HEK293 (cell line): Measurements from ENCODE around the gene GALNT13.

Experiments
- CTCF ChIA-PET: fragments of 350-600 bp; formaldehyde crosslinking; extraction: SDS; loops from one replicate; lab custom pipeline; 2021; ENCODE audit warnings: antibody characterized with exemption; lab: Yijun Ruan, JAX
- POLR2A ChIA-PET: fragments of 300-600 bp; formaldehyde crosslinking; extraction: SDS; loops from one replicate; lab custom pipeline; 2020; ENCODE audit warnings: antibody characterized with exemption, inconsistent platforms; lab: Yijun Ruan, JAX
- H3K27ac ChIP-seq: fragments of 200-500 bp; sonication (Bioruptor generic); 2 replicates; pipeline ENCODE4 v1.5.1; 2014; ENCODE audit warnings: low read depth, low read length, control low read depth, inconsistent platforms; ENCODE audit errors: extremely low read depth
- H3K36me3 ChIP-seq, 2 experiments: fragments of 200-500 bp in 1 of 2; sonication (Bioruptor generic) in 1 of 2; 1 replicate in 1 of 2; 2 replicates in 1 of 2; pipeline ENCODE4 v1.5.1; 2014 to 2017; ENCODE audit warnings: inconsistent platforms in 2 of 2, low read length in 2 of 2; ENCODE audit not compliant: control insufficient read depth in 2 of 2, insufficient read depth in 1 of 2
- H3K4me1 ChIP-seq: fragments of 200-500 bp; sonication (Bioruptor generic); 2 replicates; pipeline ENCODE4 v1.5.1; 2014; ENCODE audit warnings: mild to moderate bottlenecking, low read length, inconsistent platforms; ENCODE audit not compliant: control insufficient read depth, insufficient read depth
- H3K4me3 ChIP-seq: 2 replicates; pipeline ENCODE4 v1.5.1; 2011; ENCODE audit warnings: low read depth, mild to moderate bottlenecking, control low read depth, low read length, moderate library complexity
- H3K9me3 ChIP-seq: fragments of 200-500 bp; sonication (Bioruptor generic); 2 replicates; pipeline ENCODE4 v1.5.1; 2014; ENCODE audit warnings: low read depth, low read length, inconsistent platforms; ENCODE audit not compliant: control insufficient read depth, insufficient read depth
- GLIS2 ChIP-seq: fragments of 450-650 bp; formaldehyde crosslinking; IDR thresholded peaks from 2 replicates; pipeline ENCODE4 v1.5.1; 2016; ENCODE audit warnings: missing biosample characterization, missing genetic modification characterization
- PRDM10 ChIP-seq: fragments of 450-650 bp; formaldehyde crosslinking; IDR thresholded peaks from 2 replicates; pipeline ENCODE4 v1.5.1; 2016; ENCODE audit warnings: missing biosample characterization, missing genetic modification characterization
- ZBTB6 ChIP-seq: fragments of 450-650 bp; formaldehyde crosslinking; IDR thresholded peaks from 2 replicates; pipeline ENCODE4 v1.5.1; 2017; ENCODE audit warnings: missing biosample characterization, missing genetic modification characterization
- ZBTB7A ChIP-seq: fragments of 450-650 bp; formaldehyde crosslinking; IDR thresholded peaks from 2 replicates; pipeline ENCODE4 v1.5.1; 2016; ENCODE audit warnings: low read depth, missing biosample characterization, missing genetic modification characterization
- ZEB2 ChIP-seq: fragments of 450-650 bp; formaldehyde crosslinking; IDR thresholded peaks from 2 replicates; pipeline ENCODE4 v1.5.1; 2016; ENCODE audit warnings: missing biosample characterization, missing genetic modification characterization
- ZNF114 ChIP-seq: fragments of 450-650 bp; formaldehyde crosslinking; IDR thresholded peaks from 2 replicates; pipeline ENCODE4 v1.5.0; 2017; ENCODE audit warnings: missing biosample characterization, missing genetic modification characterization
- ZNF202 ChIP-seq: fragments of 450-650 bp; formaldehyde crosslinking; IDR thresholded peaks from 2 replicates; pipeline ENCODE4 v1.5.1; 2016; ENCODE audit warnings: missing biosample characterization, missing genetic modification characterization, borderline replicate concordance
- ZNF274 ChIP-seq, 2 experiments: fragments of 200-500 bp in 1 of 2; fragments of 450-650 bp in 1 of 2; sonication (Bioruptor generic) in 1 of 2; formaldehyde crosslinking in 1 of 2; IDR thresholded peaks; 2 replicates each; pipeline versions ENCODE4 v1.5.1 to v1.6.1; 2014 to 2016; ENCODE audit warnings: borderline replicate concordance in 1 of 2, inconsistent platforms in 1 of 2, low read length in 1 of 2, missing biosample characterization in 1 of 2, missing genetic modification characterization in 1 of 2
- ZNF37A ChIP-seq: fragments of 450-650 bp; IDR thresholded peaks from 2 replicates; pipeline ENCODE4 v1.5.1; 2018; ENCODE audit warnings: missing biosample characterization, missing genetic modification characterization
- ZNF394 ChIP-seq: fragments of 450-650 bp; formaldehyde crosslinking; IDR thresholded peaks from 2 replicates; pipeline ENCODE4 v1.5.1; 2016; ENCODE audit warnings: missing biosample characterization, missing genetic modification characterization, mild to moderate bottlenecking, moderate library complexity, borderline replicate concordance
- ZNF426 ChIP-seq: fragments of 450-650 bp; formaldehyde crosslinking; IDR thresholded peaks from 2 replicates; pipeline ENCODE4 v1.5.1; 2017; ENCODE audit warnings: missing biosample characterization, missing genetic modification characterization, mild to moderate bottlenecking, inconsistent platforms, moderate library complexity
- ZNF510 ChIP-seq: fragments of 450-650 bp; formaldehyde crosslinking; IDR thresholded peaks from 2 replicates; pipeline ENCODE4 v1.5.1; 2018; ENCODE audit warnings: mild to moderate bottlenecking, missing genetic modification characterization, missing biosample characterization; ENCODE audit not compliant: insufficient replicate concordance
- ZNF548 ChIP-seq: fragments of 450-650 bp; formaldehyde crosslinking; IDR thresholded peaks from 2 replicates; pipeline ENCODE4 v1.5.1; 2016; ENCODE audit warnings: missing biosample characterization, missing genetic modification characterization
- ZNF585B ChIP-seq: fragments of 450-650 bp; formaldehyde crosslinking; IDR thresholded peaks from 2 replicates; pipeline ENCODE4 v1.5.1; 2016; ENCODE audit warnings: missing biosample characterization, missing genetic modification characterization
- ZSCAN18 ChIP-seq: fragments of 450-650 bp; formaldehyde crosslinking; IDR thresholded peaks from 2 replicates; pipeline ENCODE4 v1.5.1; 2016; ENCODE audit warnings: missing biosample characterization, missing genetic modification characterization
- TF ChIP-seq, protein P1 (sequence below): fragments of 450-650 bp; formaldehyde crosslinking; conservative IDR thresholded peaks from 2 replicates; pipeline ENCODE4 v1.5.1; 2016; ENCODE audit warnings: low read depth, missing biosample characterization, missing genetic modification characterization
- TF ChIP-seq, protein P2 (sequence below): fragments of 450-650 bp; formaldehyde crosslinking; IDR thresholded peaks from 2 replicates; pipeline ENCODE4; 2016; ENCODE audit warnings: missing biosample characterization, missing genetic modification characterization

GALNT13 gene

GRCh38 chr2:154125891-154126290 lies 254.2 kb downstream of the GALNT13 start:
- Histone ChIP-seq H3K27ac (no peak overlapping the region), H3K9me3 (no peaks in the 10 kb centered on the region), H3K4me3 (no peak overlapping the region), H3K4me1 (no peaks in the 10 kb centered on the region), H3K36me3 (no peaks in the 10 kb centered on the region)
- TF ChIP-seq ZNF202: no peak
- TF ChIP-seq ZNF114 (tag by site-specific recombination): no peak
- no peak for TF ChIP-seq ZNF274 (IDR thresholded peaks at IDR 0.05; ENCODE audit: low read length)
- no peak for TF ChIP-seq ZNF274 (tag by site-specific recombination; IDR thresholded peaks at IDR 0.05; ENCODE audit: borderline replicate concordance)
- TF ChIP-seq ZNF510 (tag by site-specific recombination): no peak
- ChIA-PET CTCF (no interaction called here), POLR2A (no interaction called here)

DNA sequence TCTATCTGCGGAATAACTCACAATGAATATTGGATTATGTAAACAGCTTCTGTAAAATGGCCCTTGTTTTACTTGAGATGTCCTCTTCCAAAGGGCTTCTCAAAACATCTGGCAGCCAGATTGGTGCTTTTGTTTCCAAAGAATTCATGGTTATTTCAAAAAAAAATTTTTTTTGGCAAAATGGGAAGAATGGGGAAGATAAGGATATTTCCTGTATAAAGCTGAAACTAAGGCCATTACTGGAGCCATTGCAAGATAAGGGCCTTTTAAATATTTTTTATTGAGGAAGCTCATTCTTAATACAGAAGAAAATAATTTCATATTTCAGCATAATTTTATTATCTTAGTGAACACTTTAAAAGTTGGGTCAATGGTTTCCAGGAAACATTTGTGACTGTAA lies 259.1 kb downstream of the GALNT13 start:
- POLR2A ChIA-PET: no interaction called here
- TF ChIP-seq ZNF585B (tag by site-specific recombination) (no peak), ZEB2 (tag by site-specific recombination) (no peak), ZBTB7A (tag by site-specific recombination) (no peak), GLIS2 (tag by site-specific recombination) (no peak), ZNF394 (no peak), ZNF37A (no peak), ZBTB6 (tag by site-specific recombination) (no peak), ZNF426 (tag by site-specific recombination) (no peak), ZNF274 (IDR thresholded peaks at IDR 0.05; ENCODE audit: low read length) (no peak), ZNF274 (tag by site-specific recombination; IDR thresholded peaks at IDR 0.05; ENCODE audit: borderline replicate concordance) (no peak), ZNF510 (tag by site-specific recombination) (no peak), ZSCAN18 (tag by site-specific recombination) (no peak), PRDM10 (tag by site-specific recombination) (no peak), ZNF548 (tag by site-specific recombination) (no peak)
- TF ChIP-seq, protein P1, sequence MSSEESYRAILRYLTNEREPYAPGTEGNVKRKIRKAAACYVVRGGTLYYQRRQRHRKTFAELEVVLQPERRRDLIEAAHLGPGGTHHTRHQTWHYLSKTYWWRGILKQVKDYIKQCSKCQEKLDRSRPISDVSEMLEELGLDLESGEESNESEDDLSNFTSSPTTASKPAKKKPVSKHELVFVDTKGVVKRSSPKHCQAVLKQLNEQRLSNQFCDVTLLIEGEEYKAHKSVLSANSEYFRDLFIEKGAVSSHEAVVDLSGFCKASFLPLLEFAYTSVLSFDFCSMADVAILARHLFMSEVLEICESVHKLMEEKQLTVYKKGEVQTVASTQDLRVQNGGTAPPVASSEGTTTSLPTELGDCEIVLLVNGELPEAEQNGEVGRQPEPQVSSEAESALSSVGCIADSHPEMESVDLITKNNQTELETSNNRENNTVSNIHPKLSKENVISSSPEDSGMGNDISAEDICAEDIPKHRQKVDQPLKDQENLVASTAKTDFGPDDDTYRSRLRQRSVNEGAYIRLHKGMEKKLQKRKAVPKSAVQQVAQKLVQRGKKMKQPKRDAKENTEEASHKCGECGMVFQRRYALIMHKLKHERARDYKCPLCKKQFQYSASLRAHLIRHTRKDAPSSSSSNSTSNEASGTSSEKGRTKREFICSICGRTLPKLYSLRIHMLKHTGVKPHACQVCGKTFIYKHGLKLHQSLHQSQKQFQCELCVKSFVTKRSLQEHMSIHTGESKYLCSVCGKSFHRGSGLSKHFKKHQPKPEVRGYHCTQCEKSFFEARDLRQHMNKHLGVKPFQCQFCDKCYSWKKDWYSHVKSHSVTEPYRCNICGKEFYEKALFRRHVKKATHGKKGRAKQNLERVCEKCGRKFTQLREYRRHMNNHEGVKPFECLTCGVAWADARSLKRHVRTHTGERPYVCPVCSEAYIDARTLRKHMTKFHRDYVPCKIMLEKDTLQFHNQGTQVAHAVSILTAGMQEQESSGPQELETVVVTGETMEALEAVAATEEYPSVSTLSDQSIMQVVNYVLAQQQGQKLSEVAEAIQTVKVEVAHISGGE: no peak
- TF ChIP-seq, protein P2, sequence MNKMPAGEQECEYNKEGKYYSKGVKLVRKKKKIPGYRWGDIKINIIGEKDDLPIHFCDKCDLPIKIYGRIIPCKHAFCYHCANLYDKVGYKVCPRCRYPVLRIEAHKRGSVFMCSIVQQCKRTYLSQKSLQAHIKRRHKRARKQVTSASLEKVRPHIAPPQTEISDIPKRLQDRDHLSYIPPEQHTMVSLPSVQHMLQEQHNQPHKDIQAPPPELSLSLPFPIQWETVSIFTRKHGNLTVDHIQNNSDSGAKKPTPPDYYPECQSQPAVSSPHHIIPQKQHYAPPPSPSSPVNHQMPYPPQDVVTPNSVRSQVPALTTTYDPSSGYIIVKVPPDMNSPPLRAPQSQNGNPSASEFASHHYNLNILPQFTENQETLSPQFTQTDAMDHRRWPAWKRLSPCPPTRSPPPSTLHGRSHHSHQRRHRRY (tag by site-specific recombination): no peak
- CTCF ChIA-PET: no interaction called here
- Histone ChIP-seq H3K27ac (no peak overlapping the region), H3K36me3 (no peaks in the 10 kb centered on the region), H3K9me3 (no peaks in the 10 kb centered on the region), H3K4me1 (no peaks in the 10 kb centered on the region), H3K4me3 (no peak overlapping the region)
